GM12872 (cell line): ENCODE results near the gene SMAD3.

Experiments used
- CTCF ChIP-seq: IDR thresholded peaks from 3 replicates; pipeline ENCODE4 v1.5.1; 2011; ENCODE audit warnings: low read depth, mild to moderate bottlenecking, low read length, moderate library complexity; ENCODE audit not compliant: insufficient read depth

The SMAD3 gene

GRCh38 chr15:67101911-67102598 is 36.7 kb downstream of the SMAD3 start:
- no peak for TF ChIP-seq CTCF

- no peak for TF ChIP-seq CTCF
These were observed 37.2 kb downstream of the SMAD3 start for GRCh38 chr15:67102599-67102929.

- no peak for TF ChIP-seq CTCF
These were observed 37.6 kb downstream of the SMAD3 start for GRCh38 chr15:67103021-67103420.

- no peak for TF ChIP-seq CTCF
These were observed 38.0 kb downstream of the SMAD3 start for GRCh38 chr15:67103432-67103831.

- no peak for TF ChIP-seq CTCF
These were observed 38.5 kb downstream of the SMAD3 start for GRCh38 chr15:67103869-67104268.

- no peak for TF ChIP-seq CTCF
These were observed 39.1 kb downstream of the SMAD3 start for GRCh38 chr15:67104510-67104909.

- no peak for TF ChIP-seq CTCF
These were observed 39.9 kb downstream of the SMAD3 start for GRCh38 chr15:67105065-67105951.
